ENCODE data around the gene MRGPRF. TPM values are rescaled to one million over a fixed set of nuclear protein-coding genes. Genes with fewer than 3 reads are reported as not detected.

The MRGPRF gene
- total RNA-seq (ENCODE audit: low replicate concordance): 2.1 and 23.3 TPM in 2 replicates

GRCh38 chr11:69013009-69013951 lies at the start of gene MRGPRF:
MRGPRF (minus strand) TSS chr11:69013246; CDS start chr11:69009901, 3,345 bp downstream.

GRCh38 chr11:69048694-69049489 lies 35.8 kb upstream of the MRGPRF start, which contains the start of gene TPCN2:
TPCN2 (plus strand) TSS chr11:69048932; CDS start chr11:69048998, 66 bp downstream.

GRCh38 chr11:68980776-68981065 lies 32.3 kb downstream of the MRGPRF start, which contains the start of gene MRGPRD:
MRGPRD (minus strand) TSS chr11:68980986; CDS start chr11:68980986, 0 bp downstream.

Other genes starting within 250 kb of the MRGPRF start
- 33.8 and 35.0 TPM in 2 replicates for gene CPT1A, start 171.3 kb downstream of the MRGPRF start, total RNA-seq (ENCODE audit: low replicate concordance)
- gene MRPL21, start 109.4 kb downstream of the MRGPRF start, total RNA-seq (ENCODE audit: low replicate concordance): 48.2 and 82.8 TPM in 2 replicates
- 6.5 and 9.9 TPM in 2 replicates for gene IGHMBP2, start 109.4 kb downstream of the MRGPRF start, total RNA-seq (ENCODE audit: low replicate concordance)
- not detected in 2 replicates for gene MRGPRD, start 32.3 kb downstream of the MRGPRF start, total RNA-seq (ENCODE audit: low replicate concordance)
- gene TPCN2, start 35.7 kb upstream of the MRGPRF start, total RNA-seq (ENCODE audit: low replicate concordance): 4.9 and 8.3 TPM in 2 replicates
- gene SMIM38, start 142.7 kb upstream of the MRGPRF start, total RNA-seq (ENCODE audit: low replicate concordance): 0.08 and 0.35 TPM in 2 replicates

All from smooth muscle cell of the coronary artery (primary cell).